Mesendoderm (in vitro differentiated cells): ENCODE data around the gene KNCN.

Experiments used
- DNase-seq: peaks from one replicate; pipeline ENCODE4 v3.0.0; 2013
- H2AK5ac ChIP-seq: 2 replicates; pipeline ENCODE4 v1.6.1; 2013; ENCODE audit warnings: low read length, inconsistent platforms
- H2BK120ac ChIP-seq: 2 replicates; pipeline ENCODE4 v1.6.1; 2013; ENCODE audit warnings: low read depth, mild to moderate bottlenecking, low read length, moderate library complexity, mixed read lengths
- H2BK15ac ChIP-seq: replicated peaks from 2 replicates; pipeline ENCODE4 v1.6.1; 2013; ENCODE audit warnings: low read depth, mild to moderate bottlenecking, moderate library complexity
- H2BK5ac ChIP-seq: 2 replicates; pipeline ENCODE4 v1.6.1; 2013; ENCODE audit warnings: low read length, inconsistent platforms
- H3K18ac ChIP-seq: 2 replicates; pipeline ENCODE4 v1.6.1; 2013; ENCODE audit warnings: mild to moderate bottlenecking, low read length, mixed read lengths
- H3K23ac ChIP-seq: one replicate; pipeline ENCODE4 v1.6.1; 2013; ENCODE audit warnings: low read length
- H3K27ac ChIP-seq: 2 replicates; pipeline ENCODE4 v1.5.1; 2013; ENCODE audit warnings: low read depth, mild to moderate bottlenecking, inconsistent platforms, low read length, moderate library complexity
- H3K27me3 ChIP-seq: 2 replicates; pipeline ENCODE4 v1.6.1; 2013; ENCODE audit warnings: low read length, control low read depth, mild to moderate bottlenecking, inconsistent platforms; ENCODE audit not compliant: insufficient read depth, poor library complexity
- H3K36me3 ChIP-seq: 2 replicates; pipeline ENCODE4 v1.6.1; 2013; ENCODE audit warnings: low read length, inconsistent platforms; ENCODE audit not compliant: control insufficient read depth, insufficient read depth
- H3K4ac ChIP-seq: one replicate; pipeline ENCODE4 v1.6.1; 2013; ENCODE audit warnings: low read depth, mild to moderate bottlenecking, low read length, moderate library complexity
- H3K4me1 ChIP-seq: 2 replicates; pipeline ENCODE4 v1.6.1; 2013; ENCODE audit warnings: low read depth, low read length, inconsistent platforms; ENCODE audit not compliant: control insufficient read depth
- H3K4me2 ChIP-seq: 2 replicates; pipeline ENCODE4 v1.6.1; 2013; ENCODE audit warnings: low read length
- H3K4me3 ChIP-seq: 2 replicates; pipeline ENCODE4 v1.5.1; 2013; ENCODE audit warnings: mild to moderate bottlenecking, low read length
- H3K56ac ChIP-seq: one replicate; pipeline ENCODE4 v1.6.1; 2013; ENCODE audit warnings: low read length
- H3K79me1 ChIP-seq: 2 replicates; pipeline ENCODE4 v1.6.1; 2013; ENCODE audit warnings: low read length, inconsistent platforms
- H3K79me2 ChIP-seq: 2 replicates; pipeline ENCODE4 v1.6.1; 2013; ENCODE audit warnings: mild to moderate bottlenecking, low read length; ENCODE audit not compliant: control insufficient read depth, insufficient read depth
- H3K9ac ChIP-seq: 2 replicates; pipeline ENCODE4 v1.6.1; 2013; ENCODE audit warnings: low read length, inconsistent platforms
- H4K5ac ChIP-seq: one replicate; pipeline ENCODE4 v1.6.1; 2013; ENCODE audit warnings: low read length
- H4K8ac ChIP-seq: one replicate; pipeline ENCODE4 v1.6.1; 2013; ENCODE audit warnings: low read depth, mild to moderate bottlenecking, control low read depth, low read length, moderate library complexity
- WGBS: extraction: QIAGEN DNeasy Blood & Tissue Kit; methylation state at CpG from one replicate; pipeline ENCODE4 v1.1.7; 2013; ENCODE audit warnings: low lambda C conversion rate, missing lambda C conversion rate; ENCODE audit not compliant: insufficient coverage; ENCODE audit errors: extremely low coverage; 5-methylcytosine and 5-hydroxymethylcytosine counted together

Gene KNCN

DNA sequence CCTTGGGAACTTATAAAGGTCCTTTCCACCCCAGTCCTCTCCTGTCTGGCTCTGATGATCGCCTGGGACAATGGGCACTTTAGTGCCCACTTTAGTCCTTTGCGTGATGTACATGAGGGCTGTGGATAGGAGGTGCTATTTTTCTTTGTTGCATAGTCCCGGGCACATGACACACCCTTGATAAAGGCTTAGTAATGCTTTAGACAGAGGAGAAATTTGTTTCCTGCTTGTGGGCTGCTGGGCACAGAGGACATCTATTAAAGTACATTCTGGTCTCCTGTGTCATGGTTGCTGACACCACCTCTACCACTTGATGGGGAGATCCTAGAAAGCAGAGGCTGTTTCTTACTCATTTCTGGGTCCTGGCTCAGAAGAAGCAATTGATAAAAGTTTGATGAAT lies 5.4 kb upstream of the KNCN start:
- no peak overlapping the region for H3K4me3 ChIP-seq
- H4K8ac ChIP-seq = no peak overlapping the region
- no peak overlapping the region for H3K23ac ChIP-seq
- no peak overlapping the region for H2AK5ac ChIP-seq
- no peak overlapping the region for H3K56ac ChIP-seq
- no peaks in the 10 kb centered on the region for H3K79me1 ChIP-seq
- no peak overlapping the region for H4K5ac ChIP-seq
- H3K36me3 ChIP-seq = no peaks in the 10 kb centered on the region
- H3K27me3 ChIP-seq = no peaks in the 10 kb centered on the region
- H2BK15ac ChIP-seq = no peak overlapping the region
- no peaks in the 10 kb centered on the region for H3K79me2 ChIP-seq
- H2BK5ac ChIP-seq = no peak overlapping the region
- no peak overlapping the region for H3K4me2 ChIP-seq
- H3K27ac ChIP-seq = no peak overlapping the region
- no peak overlapping the region for H2BK120ac ChIP-seq
- no peak overlapping the region for H3K4ac ChIP-seq
- no peaks in the 10 kb centered on the region for H3K4me1 ChIP-seq
- no peak for DNase-seq
- no CpG with 5 or more reads among the region's 3 CpGs for WGBS
- H3K9ac ChIP-seq = no peak overlapping the region
- no peak overlapping the region for H3K18ac ChIP-seq

GRCh38 chr1:46555826-46556619 lies 4.6 kb upstream of the KNCN start:
- Histone ChIP-seq H2BK120ac (no peak overlapping the region), H3K4me2 (no peak overlapping the region), H2BK15ac (no peak overlapping the region), H4K5ac (no peak overlapping the region), H3K4me3 (no peak overlapping the region), H3K4ac (no peak overlapping the region), H3K79me2 (no peaks in the 10 kb centered on the region), H3K27ac (no peak overlapping the region), H3K9ac (no peak overlapping the region), H4K8ac (no peak overlapping the region), H3K18ac (no peak overlapping the region), H3K79me1 (no peaks in the 10 kb centered on the region), H2AK5ac (no peak overlapping the region), H3K36me3 (no peaks in the 10 kb centered on the region), H3K4me1 (no peaks in the 10 kb centered on the region), H3K27me3 (no peaks in the 10 kb centered on the region), H2BK5ac (no peak overlapping the region), H3K56ac (no peak overlapping the region), H3K23ac (no peak overlapping the region)
- no peak for DNase-seq
- no CpG with 5 or more reads among the region's 7 CpGs for WGBS

DNA sequence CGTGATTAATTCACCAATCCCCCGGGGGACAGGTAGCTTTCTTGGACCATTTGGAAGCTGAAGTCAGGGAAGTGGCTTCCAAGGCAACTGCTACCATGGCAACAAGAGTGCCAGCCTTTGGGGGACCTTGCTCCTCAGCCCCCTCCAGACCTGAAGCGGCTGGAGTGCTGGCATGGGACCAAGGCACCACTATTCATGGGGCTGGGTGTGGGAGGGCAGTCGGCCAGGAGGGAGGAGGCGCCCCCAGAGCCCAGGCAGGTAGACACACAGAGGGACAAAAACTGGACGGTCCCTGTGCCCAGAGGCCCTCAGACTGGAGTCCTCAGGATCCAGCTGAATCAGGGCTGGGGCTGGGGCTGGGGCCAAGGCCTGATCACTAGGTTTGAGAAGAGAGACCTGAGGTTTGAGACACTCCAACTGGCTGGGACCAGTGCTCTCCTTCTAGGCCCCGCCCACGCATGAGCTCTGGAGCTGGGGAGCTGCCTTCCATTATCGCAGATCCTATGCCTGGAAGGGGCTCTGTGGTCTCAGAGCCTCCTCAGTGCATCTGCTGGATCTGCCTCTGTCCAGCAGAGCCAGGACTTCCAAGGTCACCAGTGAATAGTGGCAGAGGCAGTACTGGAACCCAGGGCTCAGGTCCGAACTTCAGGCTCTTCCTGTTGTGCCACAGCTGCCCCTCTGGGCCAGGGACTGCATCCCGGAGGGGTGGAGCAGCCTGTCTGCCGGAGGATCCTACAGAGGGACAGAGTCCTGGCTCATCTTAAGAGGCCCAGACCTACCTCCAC lies 3.3 kb upstream of the KNCN start:
- Histone ChIP-seq H3K79me2 (no peaks in the 10 kb centered on the region), H3K56ac (no peak overlapping the region), H3K79me1 (no peaks in the 10 kb centered on the region), H3K4me2 (no peak overlapping the region), H3K4me1 (no peaks in the 10 kb centered on the region), H3K36me3 (no peaks in the 10 kb centered on the region), H3K18ac (no peak overlapping the region), H3K27ac (no peak overlapping the region), H3K4ac (no peak overlapping the region), H4K8ac (no peak overlapping the region), H4K5ac (no peak overlapping the region), H3K4me3 (no peak overlapping the region), H3K23ac (no peak overlapping the region), H3K9ac (no peak overlapping the region), H2BK5ac (no peak overlapping the region), H3K27me3 (no peaks in the 10 kb centered on the region), H2BK120ac (no peak overlapping the region), H2AK5ac (no peak overlapping the region), H2BK15ac (no peak overlapping the region)
- WGBS = no CpG with 5 or more reads among the region's 12 CpGs
- no peak for DNase-seq

DNA sequence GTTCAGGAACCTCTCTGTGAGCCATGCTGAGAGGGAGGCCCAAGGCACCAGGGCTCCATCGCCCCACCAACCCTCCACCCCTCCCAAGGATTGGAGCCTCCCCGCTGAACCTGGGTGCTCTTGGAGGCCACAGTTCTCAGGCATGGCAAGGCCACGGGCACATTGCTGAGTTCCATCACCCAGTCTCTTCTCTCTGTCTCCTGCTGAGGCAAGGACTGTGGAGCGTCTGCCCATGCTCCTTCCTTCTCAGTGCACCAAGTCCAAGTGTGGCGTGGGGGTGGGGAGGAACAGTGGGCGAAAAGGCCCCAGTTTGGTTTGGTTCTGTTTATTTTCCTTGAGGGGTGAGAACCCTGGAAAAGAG lies 2.8 kb upstream of the KNCN start:
- Histone ChIP-seq H3K27ac (no peak overlapping the region), H3K9ac (no peak overlapping the region), H2BK120ac (no peak overlapping the region), H4K8ac (no peak overlapping the region), H3K36me3 (no peaks in the 10 kb centered on the region), H2BK5ac (no peak overlapping the region), H3K56ac (no peak overlapping the region), H3K23ac (no peak overlapping the region), H3K4me2 (no peak overlapping the region), H3K4me1 (no peaks in the 10 kb centered on the region), H2BK15ac (no peak overlapping the region), H2AK5ac (no peak overlapping the region), H3K27me3 (no peaks in the 10 kb centered on the region), H4K5ac (no peak overlapping the region), H3K4ac (no peak overlapping the region), H3K18ac (no peak overlapping the region), H3K79me2 (no peaks in the 10 kb centered on the region), H3K79me1 (no peaks in the 10 kb centered on the region), H3K4me3 (no peak overlapping the region)
- DNase-seq = no peak
- no CpG with 5 or more reads among the region's 6 CpGs for WGBS

GRCh38 chr1:46553506-46553905 lies 2.1 kb upstream of the KNCN start:
- H3K4me1 ChIP-seq = no peaks in the 10 kb centered on the region
- no peaks in the 10 kb centered on the region for H3K79me2 ChIP-seq

More at GRCh38 chr1:46553506-46553905, 2.1 kb upstream of the KNCN start:
- Histone ChIP-seq H3K36me3 (no peaks in the 10 kb centered on the region), H3K23ac (no peak overlapping the region), H2BK120ac (no peak overlapping the region), H3K56ac (no peak overlapping the region), H4K8ac (no peak overlapping the region), H4K5ac (no peak overlapping the region), H2AK5ac (no peak overlapping the region), H2BK5ac (no peak overlapping the region), H3K4me3 (no peak overlapping the region), H3K27ac (no peak overlapping the region), H3K9ac (no peak overlapping the region), H2BK15ac (no peak overlapping the region), H3K18ac (no peak overlapping the region), H3K4ac (no peak overlapping the region), H3K27me3 (no peaks in the 10 kb centered on the region), H3K79me1 (no peaks in the 10 kb centered on the region), H3K4me2 (no peak overlapping the region)
- WGBS = no CpG with 5 or more reads among the region's 3 CpGs
- no peak for DNase-seq
